ENCODE data around the gene ACER2.

- no peak for TF ChIP-seq RAD21 (IDR thresholded peaks at IDR 0.05; ENCODE audit: insufficient read depth, low read depth, low read length)
- no peak for TF ChIP-seq NRF1 (conservative IDR thresholded peaks at IDR 0.05; ENCODE audit: low read depth, low read length)
- no peak for TF ChIP-seq SIX5 (IDR thresholded peaks at IDR 0.05; ENCODE audit: low read depth, low read length, severe bottlenecking)
- TF ChIP-seq, protein P1, sequence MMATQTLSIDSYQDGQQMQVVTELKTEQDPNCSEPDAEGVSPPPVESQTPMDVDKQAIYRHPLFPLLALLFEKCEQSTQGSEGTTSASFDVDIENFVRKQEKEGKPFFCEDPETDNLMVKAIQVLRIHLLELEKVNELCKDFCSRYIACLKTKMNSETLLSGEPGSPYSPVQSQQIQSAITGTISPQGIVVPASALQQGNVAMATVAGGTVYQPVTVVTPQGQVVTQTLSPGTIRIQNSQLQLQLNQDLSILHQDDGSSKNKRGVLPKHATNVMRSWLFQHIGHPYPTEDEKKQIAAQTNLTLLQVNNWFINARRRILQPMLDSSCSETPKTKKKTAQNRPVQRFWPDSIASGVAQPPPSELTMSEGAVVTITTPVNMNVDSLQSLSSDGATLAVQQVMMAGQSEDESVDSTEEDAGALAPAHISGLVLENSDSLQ (IDR thresholded peaks at IDR 0.05): no peak
- no peak for TF ChIP-seq TBL1XR1 (IDR thresholded peaks at IDR 0.05; ENCODE audit: low read depth, low read length)
- TF ChIP-seq RFX5 (IDR thresholded peaks at IDR 0.05; ENCODE audit: low read depth, low read length): no peak
- TF ChIP-seq YY1 (IDR thresholded peaks at IDR 0.05; ENCODE audit: low read depth, low read length): no peak
- TF ChIP-seq RCOR1 (conservative IDR thresholded peaks at IDR 0.05; ENCODE audit: low read depth, low read length): no peak
- TF ChIP-seq, protein P2, sequence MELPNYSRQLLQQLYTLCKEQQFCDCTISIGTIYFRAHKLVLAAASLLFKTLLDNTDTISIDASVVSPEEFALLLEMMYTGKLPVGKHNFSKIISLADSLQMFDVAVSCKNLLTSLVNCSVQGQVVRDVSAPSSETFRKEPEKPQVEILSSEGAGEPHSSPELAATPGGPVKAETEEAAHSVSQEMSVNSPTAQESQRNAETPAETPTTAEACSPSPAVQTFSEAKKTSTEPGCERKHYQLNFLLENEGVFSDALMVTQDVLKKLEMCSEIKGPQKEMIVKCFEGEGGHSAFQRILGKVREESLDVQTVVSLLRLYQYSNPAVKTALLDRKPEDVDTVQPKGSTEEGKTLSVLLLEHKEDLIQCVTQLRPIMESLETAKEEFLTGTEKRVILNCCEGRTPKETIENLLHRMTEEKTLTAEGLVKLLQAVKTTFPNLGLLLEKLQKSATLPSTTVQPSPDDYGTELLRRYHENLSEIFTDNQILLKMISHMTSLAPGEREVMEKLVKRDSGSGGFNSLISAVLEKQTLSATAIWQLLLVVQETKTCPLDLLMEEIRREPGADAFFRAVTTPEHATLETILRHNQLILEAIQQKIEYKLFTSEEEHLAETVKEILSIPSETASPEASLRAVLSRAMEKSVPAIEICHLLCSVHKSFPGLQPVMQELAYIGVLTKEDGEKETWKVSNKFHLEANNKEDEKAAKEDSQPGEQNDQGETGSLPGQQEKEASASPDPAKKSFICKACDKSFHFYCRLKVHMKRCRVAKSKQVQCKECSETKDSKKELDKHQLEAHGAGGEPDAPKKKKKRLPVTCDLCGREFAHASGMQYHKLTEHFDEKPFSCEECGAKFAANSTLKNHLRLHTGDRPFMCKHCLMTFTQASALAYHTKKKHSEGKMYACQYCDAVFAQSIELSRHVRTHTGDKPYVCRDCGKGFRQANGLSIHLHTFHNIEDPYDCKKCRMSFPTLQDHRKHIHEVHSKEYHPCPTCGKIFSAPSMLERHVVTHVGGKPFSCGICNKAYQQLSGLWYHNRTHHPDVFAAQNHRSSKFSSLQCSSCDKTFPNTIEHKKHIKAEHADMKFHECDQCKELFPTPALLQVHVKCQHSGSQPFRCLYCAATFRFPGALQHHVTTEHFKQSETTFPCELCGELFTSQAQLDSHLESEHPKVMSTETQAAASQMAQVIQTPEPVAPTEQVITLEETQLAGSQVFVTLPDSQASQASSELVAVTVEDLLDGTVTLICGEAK (IDR thresholded peaks at IDR 0.05; ENCODE audit: borderline replicate concordance): no peak
These were observed 55.4 kb downstream of the ACER2 start for GRCh38 chr9:19464061-19464763.

Measured in GM12878 (cell line).